BJ (cell line): ENCODE results near the gene SMYD3. TPM values are rescaled to one million over a fixed set of nuclear protein-coding genes. Genes with fewer than 3 reads are reported as not detected.

Experiments used
- CTCF ChIA-PET: fragments of 350-600 bp; formaldehyde crosslinking; extraction: SDS; loops from one replicate; lab custom pipeline; 2021; ENCODE audit warnings: antibody characterized with exemption, inconsistent platforms; lab: Yijun Ruan, JAX
- POLR2A ChIA-PET: fragments of 300-600 bp; sonication (Branson Sonifier 250); formaldehyde crosslinking; extraction: SDS; loops from one replicate; lab custom pipeline; 2021; ENCODE audit warnings: antibody characterized with exemption; lab: Charles Lee
- DNase-seq: peaks from one replicate; pipeline ENCODE4 v3.0.0-alpha.2; 2011; ENCODE audit warnings: low read depth
- H3K27me3 ChIP-seq: 2 replicates; pipeline ENCODE4 v1.6.0; 2011; ENCODE audit warnings: low read length; ENCODE audit not compliant: control insufficient read depth, insufficient read depth
- H3K36me3 ChIP-seq: 2 replicates; pipeline ENCODE4 v1.5.1; 2011; ENCODE audit warnings: low read length; ENCODE audit not compliant: control insufficient read depth, insufficient read depth
- H3K4me3 ChIP-seq: 2 replicates; pipeline ENCODE4 v1.5.1; 2011; ENCODE audit warnings: low read depth, mild to moderate bottlenecking, control low read depth, low read length
- CTCF ChIP-seq: IDR thresholded peaks from 2 replicates; pipeline ENCODE4 v1.5.1; 2011; ENCODE audit warnings: low read depth, mild to moderate bottlenecking, control low read depth, inconsistent platforms, low read length, moderate library complexity; ENCODE audit not compliant: insufficient read depth
- polyA plus RNA-seq: library from polyadenylated mRNA; depleted of rRNA; stranded (reverse); fragments of >200 nt; gene quantifications from 2 replicates; pipeline ENCODE4 v1.2.3, GENCODE V29; 2011

SMYD3 gene
- polyA plus RNA-seq, 1 experiment: 26.1 TPM

GRCh38 chr1:246122071-246122470 is 385.0 kb downstream of the SMYD3 start:
- Histone ChIP-seq H3K4me3 (no peak overlapping the region), H3K27me3 (no peaks in the 10 kb centered on the region), H3K36me3 (no peaks in the 10 kb centered on the region)
- POLR2A ChIA-PET: no interaction called here
- CTCF ChIA-PET: no interaction called here
- DNase-seq: no peak
- TF ChIP-seq CTCF: no peak

- POLR2A ChIA-PET: interaction anchor here (0.5 kb wide), 1 partner anchor 14 kb away, joined by 3 read pairs; no protein-coding TSS in a partner anchor
- DNase-seq: no peak
These were observed 385.5 kb downstream of the SMYD3 start for GRCh38 chr1:246121533-246121932.

GRCh38 chr1:246117066-246117791 is 389.9 kb downstream of the SMYD3 start:
- ChIA-PET POLR2A (interaction anchor here (0.7 kb wide), 1 partner anchor 39 kb away, joined by 4 read pairs; no protein-coding TSS in a partner anchor), CTCF (interaction anchor here (1.0 kb wide), 1 partner anchor 13 kb away, joined by 3 read pairs; no protein-coding TSS in a partner anchor)
- Histone ChIP-seq H3K4me3 (no peak overlapping the region), H3K36me3 (no peaks in the 10 kb centered on the region), H3K27me3 (no peaks in the 10 kb centered on the region)
- peak; percentile 65 for TF ChIP-seq CTCF
- DNase-seq: no peak

More at GRCh38 chr1:246121533-246121932, 385.5 kb downstream of the SMYD3 start:
- no peak for TF ChIP-seq CTCF
- Histone ChIP-seq H3K36me3 (no peaks in the 10 kb centered on the region), H3K27me3 (no peaks in the 10 kb centered on the region), H3K4me3 (no peak overlapping the region)
- CTCF ChIA-PET: no interaction called here

GRCh38 chr1:246114369-246114768 is 392.7 kb downstream of the SMYD3 start:
- no peak overlapping the region for H3K4me3 ChIP-seq
- DNase-seq: no peak
- POLR2A ChIA-PET: no interaction called here
- CTCF ChIA-PET: no interaction called here
- no peak for TF ChIP-seq CTCF
- no peaks in the 10 kb centered on the region for H3K36me3 ChIP-seq
- no peaks in the 10 kb centered on the region for H3K27me3 ChIP-seq

GRCh38 chr1:246113555-246114095 is 393.5 kb downstream of the SMYD3 start:
- TF ChIP-seq CTCF: no peak
- Histone ChIP-seq H3K36me3 (no peaks in the 10 kb centered on the region), H3K27me3 (no peaks in the 10 kb centered on the region), H3K4me3 (no peak overlapping the region)
- POLR2A ChIA-PET: no interaction called here
- no peak for DNase-seq
- CTCF ChIA-PET: no interaction called here
